SJCRH30 (cell line): ENCODE measurements around the gene DIAPH3. TPM values are rescaled to one million over a fixed set of nuclear protein-coding genes. Genes with fewer than 3 reads are reported as not detected.

Experiments
- DNase-seq, 2 experiments: peaks; one replicate each; pipeline ENCODE4 v3.0.0-alpha.2; 2015 to 2020
- H3K27ac ChIP-seq: fragments of 250-450 bp; sonication (Bioruptor Pico); 2 replicates; pipeline ENCODE4 v1.5.1; 2020; ENCODE audit warnings: mild to moderate bottlenecking, moderate library complexity
- H3K27me3 ChIP-seq: fragments of 250-450 bp; sonication (Bioruptor Pico); 2 replicates; pipeline ENCODE4 v1.5.1; 2020; ENCODE audit warnings: mild to moderate bottlenecking, moderate library complexity
- H3K36me3 ChIP-seq: fragments of 250-450 bp; sonication (Bioruptor Pico); 2 replicates; pipeline ENCODE4 v1.5.1; 2020; ENCODE audit warnings: mild to moderate bottlenecking, moderate library complexity
- H3K4me1 ChIP-seq: fragments of 250-450 bp; sonication (Bioruptor Pico); 2 replicates; pipeline ENCODE4 v1.5.1; 2020; ENCODE audit warnings: mild to moderate bottlenecking, moderate library complexity
- H3K4me3 ChIP-seq: fragments of 250-450 bp; sonication (Bioruptor Pico); 2 replicates; pipeline ENCODE4 v1.5.1; 2020; ENCODE audit warnings: mild to moderate bottlenecking, moderate library complexity
- H3K9me3 ChIP-seq: fragments of 250-450 bp; sonication (Bioruptor Pico); replicated peaks from 2 replicates; pipeline ENCODE4 v1.5.1; 2020; ENCODE audit warnings: mild to moderate bottlenecking, moderate library complexity
- total RNA-seq: library from RNA; depleted of rRNA; stranded (reverse); fragments of >200 nt; shearing (Covaris generic); gene quantifications from 2 replicates; pipeline ENCODE4 v1.2.3, GENCODE V29; 2014

Gene DIAPH3
- total RNA-seq, 1 experiment from 2014 or later, result 37.7 TPM

DNA sequence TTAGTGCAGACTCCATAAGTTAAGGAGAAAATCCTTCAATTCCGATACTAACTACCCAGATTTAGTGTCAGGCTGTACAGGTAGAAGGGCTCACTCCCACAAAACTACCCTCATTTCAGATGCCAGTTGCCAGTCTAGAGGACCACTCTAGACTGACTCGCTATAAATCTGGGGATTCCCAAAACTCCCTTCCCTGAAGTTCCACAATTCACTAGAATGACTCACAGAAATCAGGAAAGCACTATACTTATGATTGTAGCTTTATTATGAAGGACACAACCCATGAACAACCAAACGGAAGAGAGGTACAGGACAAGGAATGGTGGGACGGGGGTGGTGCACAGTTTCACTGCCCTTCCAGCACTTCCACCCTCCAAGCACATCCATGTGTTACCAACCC lies 321.2 kb downstream of the DIAPH3 start:
- no peaks in the 10 kb centered on the region for H3K9me3 ChIP-seq
- H3K27ac ChIP-seq, result no peak overlapping the region
- H3K36me3 ChIP-seq, result 0 out of 2 replicates have a peak, but pooled peaks cover 3% of the 10 kb centered on the region
- DNase-seq, result no peak
- H3K27me3 ChIP-seq, result no peaks in the 10 kb centered on the region
- no peak overlapping the region for H3K4me3 ChIP-seq
- H3K4me1 ChIP-seq, result no peaks in the 10 kb centered on the region

DNA sequence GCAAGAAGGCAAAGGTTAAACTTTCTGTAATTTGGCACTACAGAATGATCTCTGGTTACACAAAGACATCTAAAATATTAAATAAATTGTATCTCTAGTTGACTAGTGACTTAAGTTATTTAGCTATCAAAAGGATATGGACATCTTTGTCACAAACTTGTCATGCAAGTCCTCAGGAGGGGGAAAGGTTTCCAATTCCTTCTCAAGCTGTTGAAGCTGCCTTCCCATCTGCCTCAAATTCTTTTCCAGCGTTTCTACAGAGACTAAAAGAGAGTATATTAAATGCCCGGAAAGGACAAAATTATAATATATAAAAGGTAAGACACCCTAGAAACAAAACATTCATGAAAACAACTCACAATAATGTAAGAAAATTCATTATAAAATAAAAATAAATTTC lies 324.5 kb downstream of the DIAPH3 start:
- no peak for DNase-seq
- Histone ChIP-seq H3K27ac (no peak overlapping the region), H3K4me1 (no peaks in the 10 kb centered on the region), H3K9me3 (no peaks in the 10 kb centered on the region), H3K36me3 (peaks cover 7% of the 10 kb centered on the region; the same call in 1 of the 2 replicates), H3K4me3 (no peak overlapping the region), H3K27me3 (no peaks in the 10 kb centered on the region)

DNA sequence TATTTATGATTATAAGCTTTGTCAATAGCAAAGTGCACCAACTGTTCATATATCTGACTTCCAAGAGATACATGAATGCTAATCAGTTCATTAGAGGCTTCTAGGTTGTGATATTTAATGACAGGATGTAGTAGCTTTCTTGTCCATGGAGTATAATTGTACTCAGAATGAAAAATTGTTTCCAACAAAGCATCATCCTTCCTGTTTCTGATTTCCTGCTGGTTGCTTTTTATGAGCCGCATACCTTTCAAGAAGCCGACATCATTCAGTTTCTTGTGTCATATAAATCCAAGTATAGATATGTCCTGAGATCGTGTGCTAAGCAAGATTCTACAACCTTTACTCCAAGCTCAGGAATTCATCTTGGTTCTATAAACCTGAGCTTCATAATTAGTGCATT lies 326.6 kb downstream of the DIAPH3 start:
- Histone ChIP-seq H3K9me3 (no peaks in the 10 kb centered on the region), H3K4me3 (no peak overlapping the region), H3K36me3 (peaks cover 7% of the 10 kb centered on the region; the same call in 1 of the 2 replicates), H3K4me1 (no peaks in the 10 kb centered on the region), H3K27me3 (no peaks in the 10 kb centered on the region), H3K27ac (no peak overlapping the region)
- no peak for DNase-seq

DNA sequence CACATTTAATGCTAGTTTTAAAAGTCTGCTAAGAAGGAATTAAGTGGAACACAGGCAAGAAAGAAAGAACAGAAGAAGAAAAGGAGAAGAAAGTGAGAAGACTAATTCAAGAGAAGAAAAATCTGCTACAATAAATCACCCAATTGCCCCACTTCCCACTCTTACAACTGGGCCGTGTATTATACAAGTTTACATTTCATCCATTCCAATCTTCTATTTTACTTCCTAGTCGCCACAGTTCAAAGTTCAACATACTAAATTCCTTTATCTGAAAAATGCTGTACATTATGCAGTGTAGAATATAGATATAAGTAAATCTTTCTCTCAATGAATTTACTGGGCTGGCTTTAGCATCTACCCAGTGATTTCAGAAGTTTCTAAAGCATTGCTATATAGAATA lies 328.2 kb downstream of the DIAPH3 start:
- no peak overlapping the region for H3K4me3 ChIP-seq
- no peak for DNase-seq
- peaks cover 7% of the 10 kb centered on the region; the same call in 1 of the 2 replicates for H3K36me3 ChIP-seq
- H3K9me3 ChIP-seq, result no peaks in the 10 kb centered on the region
- H3K4me1 ChIP-seq, result no peaks in the 10 kb centered on the region
- H3K27ac ChIP-seq, result no peak overlapping the region
- no peaks in the 10 kb centered on the region for H3K27me3 ChIP-seq

DNA sequence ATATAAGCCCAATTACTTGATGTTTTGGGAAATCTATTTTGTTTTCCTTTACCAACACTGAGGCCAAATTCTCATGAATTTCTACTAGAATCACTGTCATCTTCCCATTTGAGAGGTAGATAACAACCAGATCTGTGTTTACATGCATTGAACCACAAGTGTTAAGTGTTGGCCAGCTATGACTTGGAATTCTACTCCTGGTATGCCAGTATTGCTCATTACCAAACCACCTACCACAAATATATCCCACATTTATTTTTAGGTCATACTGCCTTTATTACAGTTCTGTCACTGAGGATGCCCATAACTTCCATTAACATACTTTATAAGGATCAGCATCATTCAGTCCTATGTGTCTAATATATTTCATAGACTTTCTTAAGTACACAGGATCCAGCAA lies 328.9 kb downstream of the DIAPH3 start:
- Histone ChIP-seq H3K36me3 (peaks cover 7% of the 10 kb centered on the region; the same call in 1 of the 2 replicates), H3K9me3 (no peaks in the 10 kb centered on the region), H3K4me1 (no peaks in the 10 kb centered on the region), H3K4me3 (no peak overlapping the region), H3K27ac (no peak overlapping the region), H3K27me3 (no peaks in the 10 kb centered on the region)
- DNase-seq, result peak in 1 of 2 experiments; percentile 1

DNA sequence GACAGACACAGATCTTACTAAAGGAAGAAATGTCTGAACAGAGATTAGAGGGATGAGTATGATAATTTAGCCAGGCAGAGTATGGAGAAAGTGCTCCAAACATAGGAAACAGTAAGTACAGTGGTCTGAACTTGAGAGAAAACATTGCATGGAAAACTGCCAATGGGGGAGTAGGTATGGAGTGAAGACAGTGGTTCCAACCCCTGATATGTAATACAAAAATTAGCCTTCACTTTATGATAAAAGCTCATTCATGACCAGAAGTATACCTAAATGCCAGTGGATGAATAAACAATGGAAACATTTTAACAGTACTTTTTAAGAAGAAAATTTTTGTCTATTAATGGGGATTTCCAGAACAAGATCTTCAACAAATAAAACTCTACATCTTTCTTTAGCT lies 334.0 kb downstream of the DIAPH3 start:
- no peaks in the 10 kb centered on the region; the same call in 1 of the 2 replicates for H3K36me3 ChIP-seq
- no peak for DNase-seq
- no peak overlapping the region for H3K27ac ChIP-seq
- H3K4me1 ChIP-seq, result no peaks in the 10 kb centered on the region
- H3K9me3 ChIP-seq, result no peaks in the 10 kb centered on the region
- no peak overlapping the region for H3K4me3 ChIP-seq
- H3K27me3 ChIP-seq, result no peaks in the 10 kb centered on the region

DNA sequence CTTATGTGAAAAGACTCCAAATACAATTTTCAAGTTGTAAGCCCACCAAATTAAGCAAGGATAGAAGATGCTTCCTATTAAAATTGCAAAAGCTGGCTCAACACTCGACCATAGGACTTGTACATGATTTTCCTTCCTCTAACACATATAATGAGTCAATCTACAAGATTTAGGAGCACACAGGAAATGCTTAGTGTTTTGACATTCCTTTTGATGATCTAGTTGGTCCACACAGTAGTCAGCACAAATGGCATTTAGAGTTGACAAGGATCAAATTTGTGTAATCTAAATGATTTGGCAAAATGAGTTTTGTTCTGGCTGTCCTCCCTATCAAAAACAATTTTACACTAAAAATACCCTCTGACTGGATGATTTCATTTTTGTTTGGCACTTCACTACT lies 340.2 kb downstream of the DIAPH3 start:
- Histone ChIP-seq H3K27me3 (no peaks in the 10 kb centered on the region), H3K4me1 (no peaks in the 10 kb centered on the region), H3K27ac (no peak overlapping the region), H3K9me3 (no peaks in the 10 kb centered on the region), H3K4me3 (no peak overlapping the region), H3K36me3 (no peaks in the 10 kb centered on the region; the same call in 1 of the 2 replicates)
- DNase-seq, result no peak

DNA sequence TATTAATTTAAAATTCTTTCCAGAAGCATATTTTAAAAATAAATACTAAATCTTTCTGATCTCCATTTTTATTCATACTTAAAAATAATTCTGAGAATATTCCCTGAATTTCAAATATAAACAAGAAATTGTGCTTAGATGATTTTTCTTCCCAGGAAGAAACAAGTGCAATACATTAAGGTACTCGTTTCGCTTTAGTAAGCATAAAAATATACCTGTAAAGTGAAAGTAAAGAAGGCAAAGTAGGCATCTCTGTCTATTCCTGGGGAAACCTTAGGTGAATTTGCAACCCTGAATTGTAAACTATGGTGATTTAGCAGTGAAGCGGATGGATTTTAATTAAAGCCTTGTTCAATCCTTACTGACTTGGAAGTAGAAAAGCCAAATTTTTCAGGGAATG lies 354.2 kb downstream of the DIAPH3 start:
- H3K27ac ChIP-seq, result no peak overlapping the region
- no peaks in the 10 kb centered on the region for H3K4me1 ChIP-seq
- H3K4me3 ChIP-seq, result no peak overlapping the region
- H3K27me3 ChIP-seq, result no peaks in the 10 kb centered on the region
- peaks cover 2% of the 10 kb centered on the region; the same call in 1 of the 2 replicates for H3K36me3 ChIP-seq
- no peaks in the 10 kb centered on the region for H3K9me3 ChIP-seq
- no peak for DNase-seq

DNA sequence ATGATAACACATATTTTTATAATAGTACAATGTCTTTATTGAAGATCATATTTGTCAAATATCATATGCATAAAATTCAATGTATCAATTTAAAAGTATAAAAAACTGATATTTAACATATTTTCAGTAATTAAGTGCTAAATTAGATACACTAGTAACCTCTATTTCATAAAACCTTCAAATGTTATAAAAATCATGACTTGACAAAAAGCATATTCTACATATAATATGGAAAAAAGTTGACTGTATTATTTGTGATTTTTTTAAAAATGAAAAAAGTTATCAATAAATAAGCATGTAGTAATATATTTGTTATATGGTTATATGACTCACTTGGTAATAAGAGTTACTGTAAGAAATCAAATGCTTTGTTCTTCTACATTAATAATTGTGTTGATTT lies 356.9 kb downstream of the DIAPH3 start:
- Histone ChIP-seq H3K27me3 (no peaks in the 10 kb centered on the region), H3K9me3 (no peaks in the 10 kb centered on the region), H3K36me3 (peaks cover 2% of the 10 kb centered on the region; the same call in 1 of the 2 replicates), H3K4me3 (no peak overlapping the region), H3K4me1 (no peaks in the 10 kb centered on the region), H3K27ac (no peak overlapping the region)
- DNase-seq, result no peak

DNA sequence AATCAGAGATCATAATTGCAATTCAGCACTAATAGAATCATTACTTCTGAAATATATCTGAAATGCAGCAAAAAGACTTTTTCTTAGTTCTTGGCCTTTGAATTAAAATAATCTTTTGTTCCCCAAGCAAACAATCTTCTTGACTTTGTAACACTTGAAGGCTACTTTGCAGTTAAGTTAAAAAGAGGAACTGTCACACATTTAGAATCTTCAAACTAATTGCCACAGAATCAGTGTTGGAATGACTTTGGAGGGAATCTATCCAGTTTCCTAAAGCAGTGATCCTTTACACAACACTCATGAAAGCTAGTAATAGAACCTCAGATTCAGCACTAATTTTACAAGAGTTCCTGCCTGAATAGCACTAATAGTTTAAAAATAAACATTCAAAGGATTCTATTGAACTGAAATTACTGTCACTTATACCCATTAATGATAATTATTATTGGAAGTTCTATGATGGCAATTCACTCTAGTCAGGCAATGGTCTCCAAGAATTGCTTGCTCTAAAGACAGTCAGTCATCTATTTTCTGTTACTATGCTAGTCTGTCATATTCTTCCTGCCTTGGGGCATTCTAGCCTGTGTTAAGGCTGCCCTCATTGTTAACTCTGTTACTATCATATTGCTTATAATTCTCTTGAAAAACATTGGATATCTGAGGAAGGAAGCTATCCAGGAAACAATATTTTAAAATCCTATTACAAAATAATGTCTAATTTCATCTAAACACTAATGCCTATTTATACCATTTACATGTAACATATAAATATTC lies 362.4 kb downstream of the DIAPH3 start:
- no peaks in the 10 kb centered on the region for H3K4me1 ChIP-seq
- H3K27ac ChIP-seq, result no peak overlapping the region
- H3K4me3 ChIP-seq, result no peak overlapping the region
- no peaks in the 10 kb centered on the region for H3K9me3 ChIP-seq
- H3K27me3 ChIP-seq, result no peaks in the 10 kb centered on the region
- H3K36me3 ChIP-seq, result peaks cover 4% of the 10 kb centered on the region; the same call in 1 of the 2 replicates
- DNase-seq, result no peak

DNA sequence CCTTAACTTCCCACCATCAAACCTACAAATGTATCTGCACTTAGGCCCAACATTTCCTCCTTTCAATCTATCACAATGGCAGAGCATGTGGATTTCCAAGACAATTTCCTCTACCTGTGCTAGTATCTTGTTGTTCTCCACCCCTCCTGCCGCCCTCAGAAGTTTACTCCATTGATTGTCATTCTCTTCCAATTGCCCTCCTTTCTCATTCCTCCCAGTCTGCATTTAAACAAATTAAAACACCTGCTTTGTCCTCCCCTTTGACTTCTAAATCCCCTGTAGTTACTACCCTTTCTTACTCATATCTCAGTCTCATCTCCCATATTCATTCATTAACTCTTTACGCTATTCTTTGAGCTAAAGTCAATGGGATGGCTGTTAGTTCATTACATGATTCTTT lies 370.6 kb downstream of the DIAPH3 start:
- Histone ChIP-seq H3K36me3 (no peaks in the 10 kb centered on the region; the same call in 1 of the 2 replicates), H3K9me3 (no peaks in the 10 kb centered on the region; the same call in 1 of the 2 replicates), H3K4me1 (peaks cover 7% of the 10 kb centered on the region), H3K27ac (no peak overlapping the region), H3K4me3 (no peak overlapping the region), H3K27me3 (no peaks in the 10 kb centered on the region)
- no peak for DNase-seq

DNA sequence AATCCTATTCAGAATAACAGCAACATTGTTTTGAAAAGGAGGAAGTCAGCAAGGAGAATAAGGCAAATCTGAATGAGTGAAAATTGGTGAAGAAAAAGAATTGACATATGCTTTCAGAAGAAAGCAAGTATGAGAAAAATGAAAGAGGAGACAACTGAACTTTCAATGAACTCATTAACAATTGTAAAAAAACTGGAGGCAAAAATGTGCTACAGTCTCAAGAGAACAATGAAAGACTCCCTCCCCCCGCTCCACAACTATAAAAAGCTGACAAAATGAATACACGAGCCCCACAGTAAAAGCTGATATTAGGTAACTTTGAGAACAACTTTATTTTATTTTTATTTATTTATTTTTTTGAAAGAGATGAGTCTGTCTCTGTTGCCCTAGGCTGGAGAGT lies 373.1 kb downstream of the DIAPH3 start:
- peaks cover 7% of the 10 kb centered on the region for H3K4me1 ChIP-seq
- peaks cover 4% of the 10 kb centered on the region; the same call in 1 of the 2 replicates for H3K36me3 ChIP-seq
- H3K27me3 ChIP-seq, result no peaks in the 10 kb centered on the region
- H3K27ac ChIP-seq, result no peak overlapping the region
- no peak overlapping the region for H3K4me3 ChIP-seq
- H3K9me3 ChIP-seq, result no peaks in the 10 kb centered on the region; the same call in 1 of the 2 replicates
- DNase-seq, result peak in 1 of 2 experiments; percentile 39

DNA sequence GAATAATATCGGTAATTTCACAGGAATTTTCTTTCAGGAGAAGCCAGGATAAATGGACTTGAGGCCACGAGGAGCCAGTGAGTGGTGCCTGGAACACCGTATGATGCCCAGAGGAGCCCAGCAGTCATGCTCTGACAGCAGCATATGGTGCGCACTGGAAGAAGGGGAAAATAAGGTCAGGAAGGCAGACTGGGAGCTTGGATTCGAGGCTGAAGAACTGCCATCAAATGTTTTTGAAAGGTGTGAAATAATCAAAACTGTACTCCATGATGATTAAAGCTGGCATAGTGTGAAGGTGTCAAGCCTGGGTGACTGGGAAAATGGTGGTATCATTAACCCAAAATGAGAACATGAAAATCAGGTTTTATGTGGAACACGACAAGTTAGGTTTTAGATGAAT lies 374.2 kb downstream of the DIAPH3 start:
- H3K4me3 ChIP-seq, result no peak overlapping the region
- no peak for DNase-seq

DNA sequence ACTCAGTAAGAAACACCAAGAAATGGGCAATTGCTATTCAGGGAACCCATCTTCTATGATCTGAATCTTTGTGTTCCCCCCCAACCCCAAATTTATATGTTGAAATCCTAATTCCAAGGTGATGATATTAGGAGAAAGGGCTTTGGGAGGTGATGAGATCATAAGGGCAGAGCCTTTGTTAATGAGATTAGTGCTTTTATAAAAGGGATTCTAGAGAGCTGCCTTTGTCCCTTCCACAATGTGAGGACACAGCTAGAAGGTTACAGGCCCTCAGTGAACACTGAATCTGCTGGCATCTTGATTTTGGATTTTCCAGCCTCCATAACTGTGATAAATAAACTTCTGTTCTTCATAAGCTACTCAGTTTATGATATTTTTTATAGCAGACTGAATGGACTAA lies 376.0 kb downstream of the DIAPH3 start:
- H3K27me3 ChIP-seq, result no peaks in the 10 kb centered on the region
- peaks cover 4% of the 10 kb centered on the region; the same call in 1 of the 2 replicates for H3K36me3 ChIP-seq
- H3K4me3 ChIP-seq, result no peak overlapping the region
- peaks cover 7% of the 10 kb centered on the region for H3K4me1 ChIP-seq
- H3K27ac ChIP-seq, result no peak overlapping the region
- DNase-seq, result no peak
- no peaks in the 10 kb centered on the region; the same call in 1 of the 2 replicates for H3K9me3 ChIP-seq

More for the DNA sequence above, 374.2 kb downstream of the DIAPH3 start:
- no peaks in the 10 kb centered on the region; the same call in 1 of the 2 replicates for H3K9me3 ChIP-seq
- no peak overlapping the region for H3K27ac ChIP-seq
- no peaks in the 10 kb centered on the region for H3K27me3 ChIP-seq
- H3K4me1 ChIP-seq, result peaks cover 7% of the 10 kb centered on the region
- H3K36me3 ChIP-seq, result peaks cover 4% of the 10 kb centered on the region; the same call in 1 of the 2 replicates

DNA sequence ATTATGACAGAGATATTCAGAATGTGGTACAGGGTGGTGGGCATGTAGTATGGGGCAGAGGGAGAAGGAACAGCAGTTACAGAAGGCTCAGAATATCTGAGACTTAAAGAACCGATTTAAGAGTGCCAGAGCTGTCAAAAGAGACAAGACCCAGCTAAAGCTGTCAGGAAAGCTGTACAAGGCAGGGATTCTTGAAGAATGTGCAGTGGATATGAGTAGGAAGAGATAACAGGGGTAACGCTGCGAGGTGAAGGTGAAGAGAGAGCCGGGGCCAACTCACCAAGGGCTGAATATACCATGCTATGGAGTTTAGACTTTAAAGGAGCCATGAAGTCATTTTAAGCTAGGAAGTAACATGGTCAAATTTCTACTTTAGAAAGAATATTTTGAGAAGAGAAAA lies 381.0 kb downstream of the DIAPH3 start:
- H3K9me3 ChIP-seq, result no peaks in the 10 kb centered on the region
- H3K27me3 ChIP-seq, result no peaks in the 10 kb centered on the region
- no peaks in the 10 kb centered on the region for H3K4me1 ChIP-seq
- H3K4me3 ChIP-seq, result no peak overlapping the region
- no peak overlapping the region for H3K27ac ChIP-seq
- no peak for DNase-seq
- H3K36me3 ChIP-seq, result peaks cover 4% of the 10 kb centered on the region; the same call in 1 of the 2 replicates
